ENCODE data around the gene RHOC. TPM values are rescaled to one million over a fixed set of nuclear protein-coding genes. Genes with fewer than 3 reads are reported as not detected.
"Not testable (repeated sequence)": the region's sequence is repeated elsewhere in the genome, so short reads cannot be mapped to it uniquely, and the experiment has no call there.

RHOC gene
- total and polyA plus RNA-seq, 2 donors (not counting 1 experiment from before 2014, with no cell fraction given) = 21.0 to 28.3 TPM

GRCh38 chr1:112731451-112731850 is 24.5 kb upstream of the RHOC start:
- WGBS (ENCODE audit: insufficient coverage) = no CpG with 5 or more reads among the region's 1 CpG
- no peaks in the 10 kb centered on the region for H3K27me3 ChIP-seq (replicated peaks in 1 of 4; ENCODE audit: control extremely low read depth in 1 of 4, control insufficient read depth in 3 of 4, insufficient read depth in 4 of 4, low read length in 3 of 4)
- POLR2A ChIA-PET = no interaction called here
- H3K27ac Mint-ChIP-seq = no peak overlapping the region
- DNase-seq (no peak), ATAC-seq (ENCODE audit: low read depth) (no peak)
- H3K4me3 ChIP-seq (ENCODE audit: control extremely low read depth in 1 of 5, extremely low read depth in 1 of 5, insufficient read depth in 1 of 5, low read depth in 2 of 5, low read length in 4 of 5) = no peak overlapping the region
- H3K4me1 ChIP-seq (ENCODE audit: control insufficient read depth in 2 of 2, insufficient read depth in 2 of 2, low read length in 2 of 2) = peaks cover 4 to 5% of the 10 kb centered on the region in 2 donors
- peaks cover 4% of the 10 kb centered on the region for H3K27me3 Mint-ChIP-seq
- no peak overlapping the region for H3K9ac ChIP-seq (ENCODE audit: low read length)
- TF ChIP-seq EZH2 (IDR thresholded peaks at IDR 0.05; ENCODE audit: borderline replicate concordance, insufficient read depth, low read depth, low read length, poor library complexity, severe bottlenecking) (no peak), CTCF (IDR thresholded peaks at IDR 0.05) (no peak)
- H2AFZ ChIP-seq (ENCODE audit: insufficient read depth, low read depth, low read length, poor library complexity, severe bottlenecking) = no peak overlapping the region
- no peak overlapping the region for H3K4me2 ChIP-seq (replicated peaks; ENCODE audit: low read depth, low read length, poor library complexity, severe bottlenecking)
- H3K4me3 Mint-ChIP-seq = no peak overlapping the region
- no peaks in the 10 kb centered on the region for H3K9me3 Mint-ChIP-seq (ENCODE audit: insufficient read depth)
- H4K20me1 ChIP-seq (ENCODE audit: control insufficient read depth, insufficient read depth, low read length, poor library complexity, severe bottlenecking) = no peaks in the 10 kb centered on the region
- intact Hi-C loops (cut with micrococcal nuclease) = no loop called here
- H3K79me2 ChIP-seq (ENCODE audit: control insufficient read depth, insufficient read depth, low read length) = no peaks in the 10 kb centered on the region
- H3K9me3 ChIP-seq (ENCODE audit: control extremely low read depth in 1 of 3, control insufficient read depth in 2 of 3, insufficient read depth in 1 of 3, low read length in 2 of 3) = no peaks in the 10 kb centered on the region
- CTCF ChIA-PET = interaction anchor here (0.9 kb wide), 1 partner anchor 10 kb away, joined by 3 read pairs; no protein-coding TSS in a partner anchor
- no peaks in the 10 kb centered on the region for H3K36me3 ChIP-seq (replicated peaks in 1 of 2; ENCODE audit: control extremely low read depth in 1 of 2, control insufficient read depth in 1 of 2, extremely low read depth in 1 of 2, insufficient read depth in 2 of 2, low read length in 1 of 2)
- peaks cover 8% of the 10 kb centered on the region for H3K4me1 Mint-ChIP-seq
- no peak overlapping the region for H3K27ac ChIP-seq (ENCODE audit: low read length in 2 of 2)

- no peak overlapping the region for H3K27ac Mint-ChIP-seq
- no peak for TF ChIP-seq EZH2 (IDR thresholded peaks at IDR 0.05; ENCODE audit: borderline replicate concordance, insufficient read depth, low read depth, low read length, poor library complexity, severe bottlenecking)
- no peak for TF ChIP-seq CTCF (IDR thresholded peaks at IDR 0.05)
- H3K4me2 ChIP-seq (replicated peaks; ENCODE audit: low read depth, low read length, poor library complexity, severe bottlenecking) = no peak overlapping the region
- intact Hi-C loops (cut with micrococcal nuclease) = no loop called here
- DNase-seq = no peak
- ChIA-PET POLR2A (no interaction called here), CTCF (interaction anchor here (2.6 kb wide), 1 partner anchor 11 kb away, joined by 8 read pairs; a partner anchor contains a TSS)
- H3K27ac ChIP-seq (ENCODE audit: low read length in 2 of 2) = no peak overlapping the region
- WGBS (ENCODE audit: insufficient coverage) = 67% methylated on average over 1 of the region's 1 CpG
- no peak overlapping the region for H3K4me3 ChIP-seq (ENCODE audit: control extremely low read depth in 1 of 5, extremely low read depth in 1 of 5, insufficient read depth in 1 of 5, low read depth in 2 of 5, low read length in 4 of 5)
- H3K4me1 ChIP-seq (ENCODE audit: control insufficient read depth in 2 of 2, insufficient read depth in 2 of 2, low read length in 2 of 2) = peaks cover 4 to 5% of the 10 kb centered on the region in 2 donors
- no peak for ATAC-seq (ENCODE audit: low read depth)
- H3K9me3 ChIP-seq (ENCODE audit: control extremely low read depth in 1 of 3, control insufficient read depth in 2 of 3, insufficient read depth in 1 of 3, low read length in 2 of 3) = no peaks in the 10 kb centered on the region
- no peaks in the 10 kb centered on the region for H3K79me2 ChIP-seq (ENCODE audit: control insufficient read depth, insufficient read depth, low read length)
- H3K4me3 Mint-ChIP-seq = no peak overlapping the region
- no peak overlapping the region for H3K9ac ChIP-seq (ENCODE audit: low read length)
- H4K20me1 ChIP-seq (ENCODE audit: control insufficient read depth, insufficient read depth, low read length, poor library complexity, severe bottlenecking) = no peaks in the 10 kb centered on the region
- no peaks in the 10 kb centered on the region for H3K27me3 ChIP-seq (replicated peaks in 1 of 4; ENCODE audit: control extremely low read depth in 1 of 4, control insufficient read depth in 3 of 4, insufficient read depth in 4 of 4, low read length in 3 of 4)
- H3K4me1 Mint-ChIP-seq = peaks cover 8% of the 10 kb centered on the region
- H3K27me3 Mint-ChIP-seq = peaks cover 4% of the 10 kb centered on the region
- H2AFZ ChIP-seq (ENCODE audit: insufficient read depth, low read depth, low read length, poor library complexity, severe bottlenecking) = no peak overlapping the region
- no peaks in the 10 kb centered on the region for H3K36me3 ChIP-seq (replicated peaks in 1 of 2; ENCODE audit: control extremely low read depth in 1 of 2, control insufficient read depth in 1 of 2, extremely low read depth in 1 of 2, insufficient read depth in 2 of 2, low read length in 1 of 2)
- no peaks in the 10 kb centered on the region for H3K9me3 Mint-ChIP-seq (ENCODE audit: insufficient read depth)
Measured at GRCh38 chr1:112729909-112730308, 23.0 kb upstream of the RHOC start.

GRCh38 chr1:112729011-112729410 is 22.1 kb upstream of the RHOC start:
- H3K9me3 ChIP-seq (ENCODE audit: control extremely low read depth in 1 of 3, control insufficient read depth in 2 of 3, insufficient read depth in 1 of 3, low read length in 2 of 3); H3K4me2 ChIP-seq (replicated peaks; ENCODE audit: low read depth, low read length, poor library complexity, severe bottlenecking); H3K36me3 ChIP-seq (replicated peaks in 1 of 2; ENCODE audit: control extremely low read depth in 1 of 2, control insufficient read depth in 1 of 2, extremely low read depth in 1 of 2, insufficient read depth in 2 of 2, low read length in 1 of 2); H3K79me2 ChIP-seq (ENCODE audit: control insufficient read depth, insufficient read depth, low read length); H3K27ac ChIP-seq (ENCODE audit: low read length in 2 of 2); H3K4me1 Mint-ChIP-seq; DNase-seq; H3K9me3 Mint-ChIP-seq (ENCODE audit: insufficient read depth); H3K27me3 Mint-ChIP-seq; H3K4me3 ChIP-seq (ENCODE audit: control extremely low read depth in 1 of 5, extremely low read depth in 1 of 5, insufficient read depth in 1 of 5, low read depth in 2 of 5, low read length in 4 of 5); H3K27me3 ChIP-seq (replicated peaks in 1 of 4; ENCODE audit: control extremely low read depth in 1 of 4, control insufficient read depth in 3 of 4, insufficient read depth in 4 of 4, low read length in 3 of 4); H3K9ac ChIP-seq (ENCODE audit: low read length); H4K20me1 ChIP-seq (ENCODE audit: control insufficient read depth, insufficient read depth, low read length, poor library complexity, severe bottlenecking); POLR2A ChIA-PET; H3K4me1 ChIP-seq (ENCODE audit: control insufficient read depth in 2 of 2, insufficient read depth in 2 of 2, low read length in 2 of 2); ATAC-seq (ENCODE audit: low read depth); intact Hi-C loops (cut with micrococcal nuclease); H2AFZ ChIP-seq (ENCODE audit: insufficient read depth, low read depth, low read length, poor library complexity, severe bottlenecking); H3K27ac Mint-ChIP-seq; H3K4me3 Mint-ChIP-seq: not testable (repeated sequence)
- WGBS (ENCODE audit: insufficient coverage) = no CpG with 5 or more reads among the region's 3 CpGs
- CTCF ChIA-PET = interaction anchor here (2.6 kb wide), 1 partner anchor 10 kb away, joined by 8 read pairs; a partner anchor contains a TSS

Measured in B cell (primary cell).